Neutrophil (primary cell): ENCODE data around the gene APH1A.
"Not testable (repeated sequence)": the region's sequence is repeated elsewhere in the genome, so short reads cannot be mapped to it uniquely, and the experiment has no call there.

Source experiments
- H3K27ac ChIP-seq: fragments of 200-600 bp; sonication (generic); 2 replicates; pipeline ENCODE4 v1.5.1; 2016; ENCODE audit warnings: mild to moderate bottlenecking, moderate library complexity
- H3K27me3 ChIP-seq: fragments of 200-600 bp; sonication (generic); 2 replicates; pipeline ENCODE4 v1.6.0; 2016; ENCODE audit warnings: mild to moderate bottlenecking
- H3K36me3 ChIP-seq: fragments of 200-600 bp; sonication (generic); 2 replicates; pipeline ENCODE4 v1.5.1; 2017
- H3K4me1 ChIP-seq, 2 experiments: fragments of 200-600 bp in 1 of 2; sonication (generic) in 1 of 2; 1 replicate in 1 of 2; 2 replicates in 1 of 2; pipeline versions ENCODE4 v1.5.1 to v1.6.1; 2013 to 2016; ENCODE audit warnings: low read depth in 1 of 2, low read length in 1 of 2, mild to moderate bottlenecking in 1 of 2, moderate library complexity in 1 of 2; ENCODE audit not compliant: control insufficient read depth in 1 of 2, insufficient read depth in 1 of 2
- H3K4me3 ChIP-seq, 2 experiments: fragments of 200-600 bp in 1 of 2; sonication (generic) in 1 of 2; 1 replicate in 1 of 2; 2 replicates in 1 of 2; pipeline ENCODE4 v1.5.1; 2013 to 2016; ENCODE audit warnings: low read depth in 1 of 2, low read length in 1 of 2, mild to moderate bottlenecking in 1 of 2, moderate library complexity in 1 of 2
- H3K9me3 ChIP-seq: fragments of 200-600 bp; sonication (generic); 2 replicates; pipeline ENCODE4 v1.5.1; 2016
- TF ChIP-seq, protein P1 (sequence below): fragments of 200-600 bp; sonication (generic); IDR thresholded peaks from 2 replicates; pipeline ENCODE4 v1.5.1; 2016; ENCODE audit warnings: antibody characterized with exemption

The APH1A gene

DNA sequence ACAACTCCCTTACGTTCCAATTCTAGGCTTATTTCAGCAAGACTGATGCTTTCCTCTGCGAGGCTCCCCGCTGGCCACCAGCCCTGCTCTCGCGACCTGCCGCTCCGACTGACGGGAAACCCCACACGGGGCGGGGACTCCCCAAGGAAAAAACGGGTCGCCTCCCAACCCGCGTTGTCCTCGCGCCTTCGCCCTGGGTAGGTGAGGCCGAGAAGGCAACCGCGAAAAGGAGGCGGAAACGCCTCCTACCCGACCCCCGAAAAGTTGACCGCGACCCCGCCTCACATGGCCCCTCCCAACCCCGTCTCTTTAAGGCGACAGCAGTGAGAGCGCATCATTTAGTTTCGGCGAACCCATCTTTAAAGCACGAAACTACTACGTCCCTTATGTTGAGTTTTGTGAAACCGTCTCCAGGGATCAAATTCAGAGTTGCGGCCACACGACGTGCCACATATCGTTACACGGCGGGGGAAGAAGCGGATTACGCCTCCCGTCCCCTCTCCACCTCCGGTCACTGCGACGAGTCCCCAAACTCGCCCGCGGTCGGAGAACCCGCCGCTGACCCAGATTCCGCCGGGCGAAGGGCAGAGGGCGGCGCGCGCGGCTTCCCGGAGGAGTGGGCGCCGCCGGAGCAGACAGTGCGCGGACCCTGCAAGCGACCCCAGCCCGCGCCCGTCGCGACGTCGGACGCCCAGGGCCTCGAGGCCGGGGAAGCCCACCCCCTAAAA lies 34.1 kb downstream of the APH1A start:
- TF ChIP-seq, protein P1, sequence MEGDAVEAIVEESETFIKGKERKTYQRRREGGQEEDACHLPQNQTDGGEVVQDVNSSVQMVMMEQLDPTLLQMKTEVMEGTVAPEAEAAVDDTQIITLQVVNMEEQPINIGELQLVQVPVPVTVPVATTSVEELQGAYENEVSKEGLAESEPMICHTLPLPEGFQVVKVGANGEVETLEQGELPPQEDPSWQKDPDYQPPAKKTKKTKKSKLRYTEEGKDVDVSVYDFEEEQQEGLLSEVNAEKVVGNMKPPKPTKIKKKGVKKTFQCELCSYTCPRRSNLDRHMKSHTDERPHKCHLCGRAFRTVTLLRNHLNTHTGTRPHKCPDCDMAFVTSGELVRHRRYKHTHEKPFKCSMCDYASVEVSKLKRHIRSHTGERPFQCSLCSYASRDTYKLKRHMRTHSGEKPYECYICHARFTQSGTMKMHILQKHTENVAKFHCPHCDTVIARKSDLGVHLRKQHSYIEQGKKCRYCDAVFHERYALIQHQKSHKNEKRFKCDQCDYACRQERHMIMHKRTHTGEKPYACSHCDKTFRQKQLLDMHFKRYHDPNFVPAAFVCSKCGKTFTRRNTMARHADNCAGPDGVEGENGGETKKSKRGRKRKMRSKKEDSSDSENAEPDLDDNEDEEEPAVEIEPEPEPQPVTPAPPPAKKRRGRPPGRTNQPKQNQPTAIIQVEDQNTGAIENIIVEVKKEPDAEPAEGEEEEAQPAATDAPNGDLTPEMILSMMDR, result no peak
- Histone ChIP-seq H3K4me1 (peaks cover 25 to 30% of the 10 kb centered on the region in 2 experiments), H3K4me3 (peak overlapping the region; percentile 90 to 98), H3K27me3 (no peaks in the 10 kb centered on the region), H3K36me3 (no peaks in the 10 kb centered on the region), H3K9me3 (no peaks in the 10 kb centered on the region), H3K27ac (peak overlapping the region; percentile 93)

GRCh38 chr1:150234309-150234565 lies 34.6 kb downstream of the APH1A start:
- H3K4me3 ChIP-seq, result peak overlapping the region; percentile 90 to 98
- no peaks in the 10 kb centered on the region for H3K36me3 ChIP-seq
- H3K27me3 ChIP-seq, result no peaks in the 10 kb centered on the region
- TF ChIP-seq, protein P1, result no peak
- no peaks in the 10 kb centered on the region for H3K9me3 ChIP-seq
- H3K27ac ChIP-seq, result peak overlapping the region; percentile 93
- H3K4me1 ChIP-seq, result peaks cover 25 to 30% of the 10 kb centered on the region in 2 experiments

DNA sequence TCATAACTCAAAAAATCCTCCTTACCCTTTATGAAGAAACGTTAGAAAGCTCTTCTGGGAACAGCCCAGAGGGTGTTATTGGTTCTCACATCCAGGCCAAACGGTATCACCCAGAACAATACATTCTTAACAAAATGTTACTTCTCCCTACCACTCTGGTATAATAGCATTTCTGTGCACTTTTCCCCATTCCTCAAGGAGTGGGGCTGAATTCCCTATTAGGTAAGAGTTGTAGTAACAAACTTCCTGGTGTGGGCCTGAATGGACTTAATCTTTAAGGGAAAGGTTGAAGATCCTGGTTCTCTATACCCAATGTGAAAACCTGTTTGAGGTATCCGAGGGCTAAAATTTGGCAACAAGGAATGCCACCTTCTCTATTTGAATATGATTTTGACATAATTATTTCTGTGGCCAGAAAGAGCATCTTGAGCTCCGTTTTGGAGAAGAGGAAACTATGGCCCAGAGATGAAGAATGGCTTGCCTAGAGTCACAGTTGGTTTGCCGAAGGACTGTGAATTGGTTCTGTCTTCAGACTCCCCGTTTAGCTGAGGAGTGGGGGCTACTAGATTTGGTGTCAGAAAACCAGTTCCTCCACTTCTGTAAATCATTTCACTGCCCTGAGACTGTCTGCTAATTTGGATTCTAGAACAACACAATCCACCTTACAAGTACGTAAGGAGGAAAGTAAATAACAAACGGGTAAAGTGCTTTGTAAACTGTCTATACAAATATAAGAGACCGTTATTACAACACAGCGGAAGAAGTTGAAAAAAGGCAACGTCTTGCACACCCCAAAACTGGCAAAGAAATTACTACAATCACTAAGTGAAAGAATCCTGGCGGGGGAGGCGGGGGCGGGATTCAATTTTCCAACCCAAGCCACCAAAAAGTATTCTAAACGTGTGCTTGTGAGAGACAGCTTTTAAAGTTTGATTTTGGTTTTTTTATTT lies 35.2 kb downstream of the APH1A start:
- H3K27ac ChIP-seq, result peak overlapping the region; percentile 93
- TF ChIP-seq, protein P1, result no peak
- no peaks in the 10 kb centered on the region for H3K27me3 ChIP-seq
- peak overlapping the region; percentile 90 to 98 for H3K4me3 ChIP-seq
- no peaks in the 10 kb centered on the region for H3K36me3 ChIP-seq
- peaks cover 25 to 30% of the 10 kb centered on the region in 2 experiments for H3K4me1 ChIP-seq
- no peaks in the 10 kb centered on the region for H3K9me3 ChIP-seq

DNA sequence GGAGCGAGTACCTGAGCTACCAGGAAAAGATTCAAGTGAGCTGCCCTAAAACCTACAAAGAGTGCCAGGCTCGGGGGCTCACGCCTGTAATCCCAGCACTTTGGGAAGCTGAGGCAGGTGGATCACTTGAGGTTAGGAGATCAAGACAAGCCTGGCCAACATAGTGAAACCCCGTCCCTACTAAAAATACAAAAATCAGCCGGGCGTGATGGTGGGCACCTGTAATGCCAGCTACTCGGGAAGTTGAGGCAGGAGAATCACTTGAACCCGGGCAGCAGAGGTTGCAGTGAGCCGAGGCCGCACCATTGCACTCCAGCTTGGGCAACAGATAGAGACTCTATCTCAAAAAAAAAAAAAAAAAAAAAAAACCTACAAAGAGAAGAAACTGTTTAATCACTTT lies 35.9 kb downstream of the APH1A start:
- Histone ChIP-seq H3K4me1 (peaks cover 25 to 30% of the 10 kb centered on the region in 2 experiments), H3K27ac (peak overlapping the region; percentile 93)
- not testable (repeated sequence) for H3K9me3 ChIP-seq, H3K36me3 ChIP-seq, H3K27me3 ChIP-seq, H3K4me3 ChIP-seq

DNA sequence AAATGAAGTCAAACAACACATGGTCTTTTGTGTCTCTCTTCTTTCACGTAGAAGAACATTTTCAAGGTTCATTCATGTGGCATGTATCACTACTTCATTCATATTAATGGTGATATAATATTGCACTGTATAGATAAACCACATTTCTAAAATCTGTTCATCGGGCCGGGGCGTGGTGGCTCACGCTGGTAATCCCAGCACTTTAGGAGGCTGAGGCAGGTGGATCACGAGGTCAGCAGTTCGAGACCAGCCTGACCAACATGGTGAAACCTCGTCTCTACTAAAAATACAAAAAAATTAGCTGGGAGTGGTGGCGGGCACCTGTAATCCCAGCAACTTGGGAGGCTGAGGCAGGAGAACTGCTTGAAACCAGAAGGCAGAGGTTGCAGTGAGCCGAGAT lies 40.6 kb downstream of the APH1A start:
- peaks cover 33 to 37% of the 10 kb centered on the region in 2 experiments for H3K4me1 ChIP-seq
- H3K27ac ChIP-seq, H3K9me3 ChIP-seq, H3K4me3 ChIP-seq, H3K27me3 ChIP-seq, H3K36me3 ChIP-seq: not testable (repeated sequence)

DNA sequence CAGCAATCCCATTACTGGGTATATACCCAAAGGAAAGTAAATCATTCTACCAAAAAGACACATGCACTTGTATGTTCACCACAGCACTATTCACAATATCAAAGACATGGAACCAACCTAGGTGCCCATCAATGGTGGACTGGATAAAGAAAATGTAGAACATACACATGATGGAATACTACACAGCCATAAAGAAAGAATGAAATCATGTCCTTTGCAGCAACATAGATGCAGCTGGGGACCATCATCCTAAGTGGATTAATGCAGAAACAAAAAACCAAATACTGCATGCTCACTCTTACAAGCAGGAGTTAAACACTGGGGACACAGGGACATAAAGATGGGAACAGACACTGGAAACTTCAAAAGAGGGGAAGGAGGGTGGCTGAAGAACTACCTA lies 41.6 kb downstream of the APH1A start:
- H3K27ac ChIP-seq, result peak overlapping the region; percentile 71
- no peaks in the 10 kb centered on the region for H3K27me3 ChIP-seq
- peaks cover 3% of the 10 kb centered on the region for H3K36me3 ChIP-seq
- H3K4me3 ChIP-seq, result no peak overlapping the region
- H3K4me1 ChIP-seq, result peaks cover 25 to 30% of the 10 kb centered on the region in 2 experiments
- no peaks in the 10 kb centered on the region for H3K9me3 ChIP-seq
- TF ChIP-seq, protein P1, result no peak
